Measurements from ENCODE around the gene TULP4. TPM values are rescaled to one million over a fixed set of nuclear protein-coding genes. Genes with fewer than 3 reads are reported as not detected.

TULP4 gene, protein sequence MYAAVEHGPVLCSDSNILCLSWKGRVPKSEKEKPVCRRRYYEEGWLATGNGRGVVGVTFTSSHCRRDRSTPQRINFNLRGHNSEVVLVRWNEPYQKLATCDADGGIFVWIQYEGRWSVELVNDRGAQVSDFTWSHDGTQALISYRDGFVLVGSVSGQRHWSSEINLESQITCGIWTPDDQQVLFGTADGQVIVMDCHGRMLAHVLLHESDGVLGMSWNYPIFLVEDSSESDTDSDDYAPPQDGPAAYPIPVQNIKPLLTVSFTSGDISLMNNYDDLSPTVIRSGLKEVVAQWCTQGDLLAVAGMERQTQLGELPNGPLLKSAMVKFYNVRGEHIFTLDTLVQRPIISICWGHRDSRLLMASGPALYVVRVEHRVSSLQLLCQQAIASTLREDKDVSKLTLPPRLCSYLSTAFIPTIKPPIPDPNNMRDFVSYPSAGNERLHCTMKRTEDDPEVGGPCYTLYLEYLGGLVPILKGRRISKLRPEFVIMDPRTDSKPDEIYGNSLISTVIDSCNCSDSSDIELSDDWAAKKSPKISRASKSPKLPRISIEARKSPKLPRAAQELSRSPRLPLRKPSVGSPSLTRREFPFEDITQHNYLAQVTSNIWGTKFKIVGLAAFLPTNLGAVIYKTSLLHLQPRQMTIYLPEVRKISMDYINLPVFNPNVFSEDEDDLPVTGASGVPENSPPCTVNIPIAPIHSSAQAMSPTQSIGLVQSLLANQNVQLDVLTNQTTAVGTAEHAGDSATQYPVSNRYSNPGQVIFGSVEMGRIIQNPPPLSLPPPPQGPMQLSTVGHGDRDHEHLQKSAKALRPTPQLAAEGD (N-terminal part only)
- 406 TPM for total RNA-seq (ENCODE audit: unreplicated experiment)
- long read RNA-seq, partial matches to known transcripts: 0 of 28 reads
- long read RNA-seq, other reads (novel, unspliced or antisense): 24 of 28 reads

DNA sequence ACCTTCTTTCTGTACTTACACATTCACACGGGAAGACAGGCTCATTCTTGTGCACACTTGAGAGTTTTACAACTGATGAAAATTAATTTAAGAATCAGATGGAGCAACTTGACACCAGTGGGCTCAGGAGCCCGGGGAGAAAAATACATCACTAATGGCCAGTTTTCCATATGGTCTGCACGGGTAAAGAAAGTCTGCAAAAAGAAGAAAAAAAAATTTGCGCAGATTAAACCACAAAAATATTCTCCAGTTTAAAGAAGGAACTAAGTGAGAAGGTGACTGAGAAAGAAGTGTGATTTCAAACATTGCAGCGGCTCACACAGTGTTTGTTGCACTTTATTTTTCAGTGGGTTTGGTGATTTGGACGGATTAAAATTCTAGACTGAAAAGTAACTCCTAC, at the start of gene TULP4:
Gene TULP4, plus strand, starts transcription at position 301 of the 400 bp plus-strand sequence. CDS start 1,552 bp downstream, outside the sequence.
- peak within 1 kb of the TSS; percentile 91 for H3K27ac Mint-ChIP-seq (ENCODE audit: unreplicated experiment)
- peaks cover 8% of the 10 kb centered on the region for H3K36me3 Mint-ChIP-seq (ENCODE audit: unreplicated experiment)

GRCh38 chr6:158262755-158263154, 49.5 kb upstream of the TULP4 start:
- H3K27ac Mint-ChIP-seq (ENCODE audit: unreplicated experiment): no peak overlapping the region
- H3K4me1 Mint-ChIP-seq (ENCODE audit: low read depth, unreplicated experiment): peaks cover 20% of the 10 kb centered on the region
- DNase-seq: no peak
- H3K9me3 Mint-ChIP-seq (ENCODE audit: unreplicated experiment): peaks cover 7% of the 10 kb centered on the region
- peaks cover 2% of the 10 kb centered on the region for H3K27me3 Mint-ChIP-seq (ENCODE audit: unreplicated experiment)
- H3K36me3 Mint-ChIP-seq (ENCODE audit: unreplicated experiment): peaks cover 4% of the 10 kb centered on the region
- H3K4me3 Mint-ChIP-seq (ENCODE audit: unreplicated experiment): no peak overlapping the region
- TF ChIP-seq CTCF (IDR thresholded peaks at IDR 0.05; ENCODE audit: partially characterized antibody, unreplicated experiment): no peak

More for the DNA sequence above, at the start of gene TULP4:
- no peak for TF ChIP-seq CTCF (IDR thresholded peaks at IDR 0.05; ENCODE audit: partially characterized antibody, unreplicated experiment)
- H3K9me3 Mint-ChIP-seq (ENCODE audit: unreplicated experiment): peaks cover 7% of the 10 kb centered on the region
- no peaks in the 10 kb centered on the region for H3K27me3 Mint-ChIP-seq (ENCODE audit: unreplicated experiment)
- H3K4me3 Mint-ChIP-seq (ENCODE audit: unreplicated experiment): peak within 1 kb of the TSS; percentile 82
- DNase-seq: no peak
- H3K4me1 Mint-ChIP-seq (ENCODE audit: low read depth, unreplicated experiment): peaks cover 32% of the 10 kb centered on the region

DNA sequence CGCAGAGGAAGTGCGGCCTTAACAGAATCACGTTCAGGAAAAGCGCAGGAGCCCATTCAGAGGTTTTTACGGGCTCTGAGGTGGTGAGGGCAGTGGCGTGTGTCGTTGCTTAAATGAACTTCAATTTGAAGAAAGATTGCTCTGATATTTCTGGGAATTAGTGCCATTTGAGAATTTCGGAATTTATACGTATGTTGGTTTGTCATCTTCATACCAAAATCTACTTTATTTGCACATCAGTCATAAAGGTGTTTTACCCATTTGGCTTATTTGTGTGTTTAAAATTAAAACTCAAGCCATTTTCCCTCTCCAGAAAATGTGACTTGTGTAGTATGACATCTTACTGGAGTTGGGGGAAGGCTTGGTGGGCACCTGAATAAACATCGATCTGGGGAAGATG, 48.1 kb upstream of the TULP4 start:
- no peak for DNase-seq
- H3K4me3 Mint-ChIP-seq (ENCODE audit: unreplicated experiment): no peak overlapping the region

DNA sequence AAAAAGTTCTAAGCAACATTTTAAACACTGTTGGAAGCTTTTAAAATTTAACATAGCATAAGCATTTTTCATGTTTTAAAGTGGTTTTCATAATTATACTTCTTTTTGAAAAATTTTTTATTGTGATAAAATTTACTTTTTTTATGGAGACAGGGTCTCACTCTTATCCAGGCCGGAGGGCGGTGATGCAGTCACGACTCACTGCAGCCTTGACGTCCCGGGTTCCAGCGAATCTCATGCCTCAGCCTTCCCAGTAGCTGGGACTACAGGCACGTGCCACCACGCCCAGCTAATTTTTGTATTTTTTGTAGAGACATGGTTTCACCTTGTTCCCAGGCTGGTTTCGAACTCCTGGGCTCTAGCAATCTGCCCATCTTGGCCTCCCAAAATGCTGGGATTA, 46.1 kb upstream of the TULP4 start:
- peaks cover 20% of the 10 kb centered on the region for H3K4me1 Mint-ChIP-seq (ENCODE audit: low read depth, unreplicated experiment)
- H3K4me3 Mint-ChIP-seq (ENCODE audit: unreplicated experiment): no peak overlapping the region
- no peaks in the 10 kb centered on the region for H3K36me3 Mint-ChIP-seq (ENCODE audit: unreplicated experiment)
- no peak for TF ChIP-seq CTCF (IDR thresholded peaks at IDR 0.05; ENCODE audit: partially characterized antibody, unreplicated experiment)
- no peaks in the 10 kb centered on the region for H3K27me3 Mint-ChIP-seq (ENCODE audit: unreplicated experiment)
- DNase-seq: no peak
- H3K27ac Mint-ChIP-seq (ENCODE audit: unreplicated experiment): no peak overlapping the region
- H3K9me3 Mint-ChIP-seq (ENCODE audit: unreplicated experiment): peaks cover 4% of the 10 kb centered on the region

More for the DNA sequence above, 48.1 kb upstream of the TULP4 start:
- Mint-ChIP-seq H3K27ac (ENCODE audit: unreplicated experiment) (no peak overlapping the region), H3K4me1 (ENCODE audit: low read depth, unreplicated experiment) (peaks cover 15% of the 10 kb centered on the region), H3K27me3 (ENCODE audit: unreplicated experiment) (peaks cover 2% of the 10 kb centered on the region), H3K36me3 (ENCODE audit: unreplicated experiment) (peaks cover 3% of the 10 kb centered on the region), H3K9me3 (ENCODE audit: unreplicated experiment) (peaks cover 6% of the 10 kb centered on the region)
- TF ChIP-seq CTCF (IDR thresholded peaks at IDR 0.05; ENCODE audit: partially characterized antibody, unreplicated experiment): no peak
